Parathyroid adenoma (tissue), 2 donors: ENCODE results near the gene FIS1.

ENCODE experiments used
- H2AFZ ChIP-seq: fragments of 300-600 bp; sonication (generic); one replicate; pipeline ENCODE4 v1.7.0; 2017; ENCODE audit warnings: antibody characterized with exemption, mild to moderate bottlenecking
- H3K27ac ChIP-seq: fragments of 300-600 bp; sonication (generic); one replicate; pipeline ENCODE4 v1.7.0; 2017
- H3K27me3 ChIP-seq: fragments of 300-600 bp; sonication (generic); one replicate; pipeline ENCODE4 v1.7.0; 2017; ENCODE audit warnings: low read length; ENCODE audit not compliant: control insufficient read depth, insufficient read depth
- H3K36me3 ChIP-seq: fragments of 300-600 bp; sonication (generic); one replicate; pipeline ENCODE4 v1.7.0; 2017; ENCODE audit warnings: low read length; ENCODE audit not compliant: control insufficient read depth, insufficient read depth
- H3K4me1 ChIP-seq: fragments of 300-600 bp; sonication (generic); one replicate; pipeline ENCODE4 v1.7.0; 2017; ENCODE audit warnings: control low read depth
- H3K4me2 ChIP-seq: fragments of 300-600 bp; sonication (generic); one replicate; pipeline ENCODE4 v1.7.0; 2017; ENCODE audit warnings: low read length
- H3K4me3 ChIP-seq: fragments of 300-600 bp; sonication (generic); one replicate; pipeline ENCODE4 v1.7.0; 2017; ENCODE audit warnings: low read depth, low read length
- H3K79me2 ChIP-seq: fragments of 300-600 bp; sonication (generic); one replicate; pipeline ENCODE4 v1.7.0; 2017; ENCODE audit warnings: control low read depth
- H3K9ac ChIP-seq: fragments of 300-600 bp; sonication (generic); one replicate; pipeline ENCODE4 v1.7.0; 2017; ENCODE audit warnings: mild to moderate bottlenecking
- H3K9me3 ChIP-seq: fragments of 300-600 bp; sonication (generic); one replicate; pipeline ENCODE4 v1.7.0; 2017; ENCODE audit warnings: low read length; ENCODE audit not compliant: control insufficient read depth
- TF ChIP-seq, protein P1 (sequence below): fragments of 300-600 bp; sonication (generic); IDR thresholded peaks from one replicate; pipeline ENCODE4 v1.7.0; 2017; ENCODE audit warnings: antibody characterized with exemption, mild to moderate bottlenecking
- donor health status: primary hyperparathyroidism.

Gene FIS1

DNA sequence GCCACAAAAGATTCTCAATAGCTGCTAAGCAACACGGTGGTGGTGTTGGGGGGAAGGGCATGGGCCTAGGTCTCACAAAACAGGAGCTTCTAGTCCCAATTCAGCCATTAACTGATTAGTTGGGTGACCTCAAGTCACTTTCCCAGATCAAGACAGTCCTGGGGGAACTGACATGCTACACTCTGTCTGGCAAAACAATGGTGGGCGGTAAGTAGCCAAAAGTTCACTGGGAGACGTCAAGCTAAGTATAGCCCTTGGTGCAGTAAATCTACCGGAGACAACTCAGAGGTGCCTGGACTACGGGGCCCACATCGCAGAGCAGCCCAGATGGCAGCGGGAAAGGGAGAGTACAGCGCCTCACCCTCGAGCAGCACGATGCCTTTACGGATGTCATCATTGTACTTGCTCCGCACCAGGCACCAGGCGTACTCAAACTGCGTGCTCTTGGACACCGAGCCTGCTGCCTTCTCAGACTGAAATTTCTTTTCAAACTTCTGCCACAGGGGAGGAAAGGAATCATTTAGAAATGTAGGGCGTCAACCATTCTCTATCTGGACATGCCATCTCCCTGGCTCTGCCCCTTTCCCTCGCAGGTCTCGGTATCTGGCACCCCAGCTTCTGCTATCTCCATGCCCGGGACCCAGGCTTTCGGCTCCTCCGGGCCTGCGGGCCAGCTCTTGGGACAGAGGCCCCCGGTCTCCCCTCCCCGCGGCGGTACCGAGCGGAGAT lies 1.1 kb downstream of the FIS1 start:
- H3K4me2 ChIP-seq = peak overlapping the region; percentile 100
- H3K79me2 ChIP-seq = peaks cover 42% of the 10 kb centered on the region
- TF ChIP-seq, protein P1, sequence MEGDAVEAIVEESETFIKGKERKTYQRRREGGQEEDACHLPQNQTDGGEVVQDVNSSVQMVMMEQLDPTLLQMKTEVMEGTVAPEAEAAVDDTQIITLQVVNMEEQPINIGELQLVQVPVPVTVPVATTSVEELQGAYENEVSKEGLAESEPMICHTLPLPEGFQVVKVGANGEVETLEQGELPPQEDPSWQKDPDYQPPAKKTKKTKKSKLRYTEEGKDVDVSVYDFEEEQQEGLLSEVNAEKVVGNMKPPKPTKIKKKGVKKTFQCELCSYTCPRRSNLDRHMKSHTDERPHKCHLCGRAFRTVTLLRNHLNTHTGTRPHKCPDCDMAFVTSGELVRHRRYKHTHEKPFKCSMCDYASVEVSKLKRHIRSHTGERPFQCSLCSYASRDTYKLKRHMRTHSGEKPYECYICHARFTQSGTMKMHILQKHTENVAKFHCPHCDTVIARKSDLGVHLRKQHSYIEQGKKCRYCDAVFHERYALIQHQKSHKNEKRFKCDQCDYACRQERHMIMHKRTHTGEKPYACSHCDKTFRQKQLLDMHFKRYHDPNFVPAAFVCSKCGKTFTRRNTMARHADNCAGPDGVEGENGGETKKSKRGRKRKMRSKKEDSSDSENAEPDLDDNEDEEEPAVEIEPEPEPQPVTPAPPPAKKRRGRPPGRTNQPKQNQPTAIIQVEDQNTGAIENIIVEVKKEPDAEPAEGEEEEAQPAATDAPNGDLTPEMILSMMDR = no peak
- no peaks in the 10 kb centered on the region for H3K9me3 ChIP-seq
- H2AFZ ChIP-seq = peak overlapping the region; percentile 93
- peak overlapping the region; percentile 96 for H3K27ac ChIP-seq
- peaks cover 11% of the 10 kb centered on the region for H3K4me1 ChIP-seq
- no peaks in the 10 kb centered on the region for H3K36me3 ChIP-seq
- H3K27me3 ChIP-seq = no peaks in the 10 kb centered on the region
- peak overlapping the region; percentile 100 for H3K4me3 ChIP-seq
- H3K9ac ChIP-seq = no peak overlapping the region

DNA sequence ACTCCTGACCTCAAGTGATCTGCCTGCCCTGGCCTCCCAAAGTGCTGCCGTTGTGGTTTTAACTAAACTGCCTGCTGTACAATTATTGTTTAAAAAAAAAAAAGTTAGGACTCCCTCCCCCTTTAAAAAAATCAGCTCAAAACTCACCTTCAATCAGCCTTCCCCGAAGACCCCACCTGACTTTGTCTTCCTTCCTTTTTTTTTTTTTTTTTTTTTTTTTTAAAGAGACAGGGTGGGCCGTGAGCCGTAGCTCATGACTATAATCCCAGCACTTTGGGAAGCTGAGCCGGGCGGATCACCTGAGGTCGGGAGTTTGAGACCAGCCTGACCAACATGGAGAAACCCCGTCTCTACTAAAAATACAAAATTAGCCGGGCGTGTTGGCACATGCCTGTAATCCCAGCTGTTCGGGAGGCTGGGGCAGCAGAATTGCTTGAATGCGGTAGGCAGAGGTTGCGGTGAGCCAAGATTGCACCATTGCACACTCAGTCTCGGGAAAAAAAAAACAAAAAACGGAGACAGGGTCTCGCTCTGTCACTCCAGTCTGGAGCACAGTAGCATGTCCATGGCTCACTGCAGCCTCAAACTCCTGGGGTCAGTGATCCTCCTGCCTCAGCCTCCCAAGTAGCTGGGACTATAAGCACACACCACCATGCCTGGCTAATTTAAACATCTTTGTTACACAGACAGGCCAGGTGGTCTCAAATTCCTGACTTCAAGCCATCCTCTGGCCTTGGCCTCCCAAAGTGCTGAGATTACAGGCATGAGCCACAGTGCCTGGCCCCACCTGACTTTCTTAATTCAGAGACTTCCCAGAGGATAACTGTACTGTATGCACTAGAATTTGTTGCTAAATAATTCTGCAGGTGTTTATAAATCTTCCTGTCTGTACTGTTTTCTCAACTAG lies 3.2 kb downstream of the FIS1 start:
- Histone ChIP-seq H3K4me1 (peaks cover 11% of the 10 kb centered on the region), H3K27ac (no peak overlapping the region), H3K9me3 (no peaks in the 10 kb centered on the region), H3K27me3 (no peaks in the 10 kb centered on the region), H3K4me2 (no peak overlapping the region), H3K4me3 (no peak overlapping the region), H3K36me3 (no peaks in the 10 kb centered on the region), H3K79me2 (peaks cover 33% of the 10 kb centered on the region), H2AFZ (no peak overlapping the region), H3K9ac (no peak overlapping the region)
- TF ChIP-seq, protein P1 = no peak

DNA sequence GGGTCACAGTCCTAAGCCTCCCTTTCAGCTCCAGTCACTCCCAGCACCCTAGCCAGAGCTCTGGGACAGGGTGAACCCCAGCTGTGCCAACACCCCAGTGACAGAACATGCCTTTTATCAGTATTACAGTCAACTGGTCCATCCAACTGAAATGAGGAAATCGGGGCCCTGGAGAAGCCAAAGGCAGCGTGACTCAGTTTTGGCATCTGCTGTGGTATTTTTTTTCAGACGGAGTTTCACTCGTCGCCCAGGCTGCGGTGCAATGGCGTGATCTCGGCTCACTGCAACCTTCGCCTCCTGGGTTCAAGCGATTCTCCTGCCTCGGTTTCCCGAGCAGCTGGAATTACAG lies 3.9 kb downstream of the FIS1 start:
- Histone ChIP-seq H3K79me2 (peaks cover 33% of the 10 kb centered on the region), H2AFZ (no peak overlapping the region), H3K4me1 (peaks cover 11% of the 10 kb centered on the region), H3K27me3 (no peaks in the 10 kb centered on the region), H3K4me3 (no peak overlapping the region), H3K27ac (no peak overlapping the region), H3K4me2 (no peak overlapping the region), H3K9ac (no peak overlapping the region), H3K9me3 (no peaks in the 10 kb centered on the region), H3K36me3 (no peaks in the 10 kb centered on the region)
- TF ChIP-seq, protein P1 = no peak

DNA sequence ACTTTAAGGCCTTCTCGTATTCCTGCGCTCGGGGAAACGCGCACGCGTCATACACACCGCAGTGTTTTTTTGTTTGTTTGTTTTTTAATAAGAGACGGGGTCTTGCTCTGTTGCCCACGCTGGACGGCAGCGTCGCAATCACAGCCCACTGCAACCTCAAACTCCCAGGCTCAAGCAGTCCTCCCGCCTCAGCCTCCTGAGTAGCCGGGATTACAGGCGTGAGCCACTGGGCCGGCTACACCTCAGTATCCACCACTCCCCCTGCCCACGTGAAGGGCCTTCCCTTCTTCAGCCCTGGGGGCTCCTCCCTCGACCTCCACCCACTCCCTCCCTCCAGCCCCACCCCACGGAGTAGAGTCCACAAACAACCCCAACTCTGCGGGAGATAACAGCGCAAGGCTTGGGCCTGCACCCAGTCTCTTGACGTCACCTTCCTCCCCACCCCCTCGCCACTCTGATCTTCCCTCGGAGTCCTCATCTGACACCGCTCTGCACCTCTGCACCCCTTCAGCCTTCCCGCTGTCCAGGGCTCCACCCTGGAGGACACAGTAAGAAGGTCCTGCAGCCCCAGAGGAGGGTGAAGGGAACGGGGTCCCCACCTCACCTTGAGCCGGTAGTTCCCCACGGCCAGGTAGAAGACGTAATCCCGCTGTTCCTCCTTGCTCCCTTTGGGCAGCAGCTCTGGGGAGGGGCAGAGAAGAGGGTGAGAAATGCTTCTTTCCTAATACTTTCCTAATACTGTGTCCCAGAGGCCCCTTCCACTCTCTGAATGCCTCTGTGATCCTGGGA lies 4.5 kb downstream of the FIS1 start:
- TF ChIP-seq, protein P1 = no peak
- Histone ChIP-seq H3K4me1 (peaks cover 11% of the 10 kb centered on the region), H3K27me3 (no peaks in the 10 kb centered on the region), H3K9me3 (no peaks in the 10 kb centered on the region), H3K9ac (no peak overlapping the region), H3K79me2 (peaks cover 30% of the 10 kb centered on the region), H2AFZ (no peak overlapping the region), H3K4me2 (no peak overlapping the region), H3K4me3 (no peak overlapping the region), H3K36me3 (no peaks in the 10 kb centered on the region), H3K27ac (no peak overlapping the region)
